Mucosa of rectum (tissue), 2 donors: ENCODE data around the gene MYO18B.

Experiments used
- H3K27ac ChIP-seq, 2 donors: one replicate each; pipeline ENCODE4 v1.7.0; 2013; ENCODE audit warnings: inconsistent platforms in 2 of 2, low read depth in 2 of 2, low read length in 2 of 2
- H3K27me3 ChIP-seq, 2 donors: one replicate each; pipeline ENCODE4 v1.7.0; 2013; ENCODE audit warnings: low read length in 2 of 2; ENCODE audit not compliant: control insufficient read depth in 2 of 2, insufficient read depth in 2 of 2
- H3K36me3 ChIP-seq, 2 donors: one replicate each; pipeline ENCODE4 v1.7.0; 2013; ENCODE audit warnings: low read length in 2 of 2; ENCODE audit not compliant: control insufficient read depth in 2 of 2, insufficient read depth in 2 of 2
- H3K4me1 ChIP-seq, 2 donors: one replicate each; pipeline ENCODE4 v1.7.0; 2013; ENCODE audit warnings: low read length in 2 of 2, mild to moderate bottlenecking in 1 of 2; ENCODE audit not compliant: control insufficient read depth in 2 of 2, insufficient read depth in 2 of 2
- H3K4me3 ChIP-seq, 2 donors: one replicate each; pipeline ENCODE4 v1.7.0; 2013; ENCODE audit warnings: low read length in 2 of 2
- H3K9ac ChIP-seq, 2 donors: one replicate each; pipeline ENCODE4 v1.7.0; 2013; ENCODE audit warnings: low read length in 2 of 2, low read depth in 1 of 2, mild to moderate bottlenecking in 1 of 2
- H3K9me3 ChIP-seq, 2 donors: one replicate each; pipeline ENCODE4 v1.7.0; 2013; ENCODE audit warnings: low read length in 2 of 2; ENCODE audit not compliant: control insufficient read depth in 2 of 2
- donor health status: healthy.
- donor health status: Normal muscosa, but diverticular disease.

The MYO18B gene

GRCh38 chr22:26057731-26058130 lies 315.7 kb downstream of the MYO18B start:
- no peaks in the 10 kb centered on the region for H3K9me3 ChIP-seq
- no peak overlapping the region for H3K4me3 ChIP-seq
- H3K27me3 ChIP-seq: peaks cover 3 to 10% of the 10 kb centered on the region in 2 donors
- H3K36me3 ChIP-seq: no peaks in the 10 kb centered on the region
- H3K4me1 ChIP-seq: no peaks in the 10 kb centered on the region
- H3K27ac ChIP-seq: no peak overlapping the region
- no peak overlapping the region for H3K9ac ChIP-seq

DNA sequence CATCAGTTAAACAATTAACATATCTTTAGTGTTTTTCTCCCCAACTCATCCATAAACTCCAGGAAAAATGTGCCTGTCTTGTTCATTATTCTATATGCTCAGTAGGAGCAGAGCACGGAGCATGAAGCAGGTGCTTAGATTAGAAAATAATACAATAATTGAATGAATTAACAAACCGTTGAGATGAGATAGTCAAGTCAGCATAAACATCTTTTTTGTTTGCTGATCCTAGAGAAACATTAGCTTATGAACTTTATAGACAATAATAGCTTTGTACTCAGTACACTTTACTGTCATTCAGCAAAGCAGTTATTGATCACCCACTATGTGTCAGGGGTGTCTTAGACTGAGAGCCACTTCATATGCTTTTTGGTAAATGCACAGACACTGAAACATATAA lies 322.1 kb downstream of the MYO18B start:
- Histone ChIP-seq H3K9ac (no peak overlapping the region), H3K27ac (no peak overlapping the region), H3K4me1 (no peaks in the 10 kb centered on the region), H3K27me3 (peaks cover 0 to 3% of the 10 kb centered on the region in 2 donors), H3K9me3 (no peaks in the 10 kb centered on the region), H3K4me3 (no peak overlapping the region), H3K36me3 (no peaks in the 10 kb centered on the region)

- Histone ChIP-seq H3K27me3 (peaks cover 0 to 1% of the 10 kb centered on the region in 2 donors), H3K36me3 (no peaks in the 10 kb centered on the region), H3K4me3 (no peak overlapping the region), H3K27ac (no peak overlapping the region), H3K4me1 (no peaks in the 10 kb centered on the region), H3K9me3 (no peaks in the 10 kb centered on the region), H3K9ac (no peak overlapping the region)
These were observed 323.9 kb downstream of the MYO18B start for GRCh38 chr22:26065847-26066246.

DNA sequence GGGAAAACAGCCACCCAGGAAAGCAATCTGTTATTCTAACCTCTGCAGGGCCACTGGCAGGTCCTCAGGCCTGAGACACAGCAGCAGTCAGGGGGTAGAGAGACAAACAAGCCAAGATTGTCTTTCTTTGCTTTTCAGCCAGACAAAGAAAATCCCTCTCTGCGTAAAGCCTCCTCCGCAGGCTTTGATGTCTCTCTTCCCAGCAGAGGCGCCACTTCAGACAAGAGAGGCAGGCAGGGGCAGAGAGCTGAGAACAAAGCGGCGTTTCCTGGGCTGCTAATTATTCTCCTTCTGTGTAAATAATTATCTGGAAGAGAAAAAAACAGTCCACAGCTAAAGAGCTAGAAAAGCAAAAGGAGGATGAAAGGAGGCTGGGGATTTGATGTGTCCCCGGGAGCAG lies 324.5 kb downstream of the MYO18B start:
- Histone ChIP-seq H3K4me3 (no peak overlapping the region), H3K9me3 (no peaks in the 10 kb centered on the region), H3K36me3 (no peaks in the 10 kb centered on the region), H3K9ac (no peak overlapping the region), H3K27ac (no peak overlapping the region), H3K27me3 (no peaks in the 10 kb centered on the region), H3K4me1 (no peaks in the 10 kb centered on the region)

DNA sequence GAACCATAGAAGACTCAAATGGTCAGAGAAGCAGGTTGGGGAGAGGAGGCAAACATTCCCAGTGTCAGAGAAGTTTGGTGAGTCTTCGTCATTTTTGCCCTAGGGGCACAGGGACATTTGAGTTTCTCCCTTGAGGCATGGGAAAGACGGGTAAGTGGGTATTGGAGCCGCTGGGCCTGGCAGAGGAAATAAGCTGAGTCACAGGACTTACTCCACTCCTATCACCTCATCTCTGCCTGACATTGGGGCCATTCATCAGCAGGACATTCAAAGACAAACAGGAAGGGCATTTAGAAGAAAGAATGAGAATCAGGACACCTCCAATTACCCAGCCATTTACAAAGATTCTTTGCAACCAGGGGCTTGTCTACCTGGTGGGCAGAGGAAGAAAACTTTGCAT lies 326.6 kb downstream of the MYO18B start:
- no peak overlapping the region for H3K27ac ChIP-seq
- H3K36me3 ChIP-seq: no peaks in the 10 kb centered on the region
- H3K9me3 ChIP-seq: no peaks in the 10 kb centered on the region
- H3K27me3 ChIP-seq: no peaks in the 10 kb centered on the region
- no peak overlapping the region for H3K4me3 ChIP-seq
- no peaks in the 10 kb centered on the region for H3K4me1 ChIP-seq
- no peak overlapping the region for H3K9ac ChIP-seq

DNA sequence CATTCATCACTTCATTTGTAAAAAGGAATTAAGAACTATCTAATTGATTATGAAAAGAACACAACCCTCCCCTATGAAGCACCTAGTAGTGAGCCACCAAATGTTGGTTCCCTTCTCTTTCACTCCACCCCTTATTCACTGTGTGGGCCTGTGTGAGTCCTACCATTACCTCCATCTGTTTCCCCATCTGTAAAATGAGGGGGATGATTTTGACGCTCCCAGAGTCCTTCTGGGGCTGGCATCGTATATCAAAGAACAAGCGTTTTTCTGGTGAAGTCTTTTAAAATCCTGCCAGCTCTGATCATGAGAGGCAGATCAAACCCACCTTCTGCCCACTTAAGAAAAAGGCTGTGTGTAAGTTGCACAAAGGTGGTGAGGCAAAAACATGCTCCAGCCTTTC lies 330.6 kb downstream of the MYO18B start:
- H3K36me3 ChIP-seq: no peaks in the 10 kb centered on the region
- H3K4me1 ChIP-seq: no peaks in the 10 kb centered on the region
- H3K9me3 ChIP-seq: no peaks in the 10 kb centered on the region
- no peak overlapping the region for H3K9ac ChIP-seq
- H3K27ac ChIP-seq: no peak overlapping the region
- no peaks in the 10 kb centered on the region for H3K27me3 ChIP-seq
- no peak overlapping the region for H3K4me3 ChIP-seq

DNA sequence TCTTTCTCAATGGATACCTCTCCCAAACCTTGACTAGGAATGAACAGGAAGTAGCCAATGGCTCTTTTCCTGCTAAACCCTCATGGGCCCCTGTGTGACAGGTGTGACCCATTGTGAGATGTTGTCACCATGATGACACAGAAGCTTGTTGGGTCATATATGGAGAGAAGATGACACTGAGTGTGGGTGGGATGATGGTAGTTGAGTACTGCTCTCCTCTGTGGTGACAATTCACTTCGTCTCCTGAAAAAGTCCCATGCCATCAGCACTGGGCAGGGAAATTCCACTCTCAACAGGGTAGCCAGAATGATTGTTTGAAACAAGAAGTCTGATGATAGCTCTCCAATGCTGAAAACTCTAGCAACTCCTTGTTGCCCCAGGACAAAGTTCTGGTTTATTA lies 333.3 kb downstream of the MYO18B start:
- Histone ChIP-seq H3K4me1 (no peaks in the 10 kb centered on the region), H3K27me3 (no peaks in the 10 kb centered on the region), H3K9me3 (no peaks in the 10 kb centered on the region), H3K27ac (no peak overlapping the region), H3K36me3 (no peaks in the 10 kb centered on the region), H3K9ac (no peak overlapping the region), H3K4me3 (no peak overlapping the region)

DNA sequence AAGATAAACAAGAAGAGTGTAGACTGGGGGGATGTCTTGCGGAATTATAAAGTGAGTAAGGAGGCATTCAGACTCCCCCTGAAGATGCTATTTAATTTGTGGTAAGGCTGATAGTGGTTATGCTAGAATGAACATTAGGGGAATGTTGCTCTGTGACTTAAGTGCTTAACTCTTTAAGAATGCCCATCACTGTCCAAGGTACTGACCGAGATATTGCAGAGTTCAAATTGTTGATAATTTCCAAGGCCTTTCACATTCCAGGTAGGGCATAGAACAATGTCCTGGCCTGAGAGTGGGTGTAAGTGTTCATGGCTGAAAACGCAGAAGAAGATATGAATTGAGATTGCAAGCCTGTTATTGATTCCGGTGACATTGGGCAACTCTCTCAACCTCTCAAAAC lies 337.0 kb downstream of the MYO18B start:
- no peaks in the 10 kb centered on the region for H3K4me1 ChIP-seq
- no peak overlapping the region for H3K9ac ChIP-seq
- no peaks in the 10 kb centered on the region for H3K36me3 ChIP-seq
- H3K27me3 ChIP-seq: no peaks in the 10 kb centered on the region
- no peaks in the 10 kb centered on the region for H3K9me3 ChIP-seq
- H3K27ac ChIP-seq: no peak overlapping the region
- no peak overlapping the region for H3K4me3 ChIP-seq
